Natural killer cell (primary cell): ENCODE data around the gene TMPRSS6. TPM values are rescaled to one million over a fixed set of nuclear protein-coding genes. Genes with fewer than 3 reads are reported as not detected.

Experiments used
- ATAC-seq, 3 donors: fragments of 150-1000 bp in 2 of 3; fragments of 200-7000 bp in 1 of 3; cut with Tn5 transposase; 1 replicate in 1 of 3; 2 replicates in 2 of 3; pipeline ENCODE4 v1.10.0; 2021; ENCODE audit warnings: mild to moderate bottlenecking in 2 of 3, moderate library complexity in 2 of 3
- DNase-seq, 2 donors: peaks; one replicate each; pipeline versions ENCODE4 v3.0.0 to v3.0.0-alpha.2; 2013 to 2021; ENCODE audit warnings: mixed read lengths in 1 of 2
- H3K27ac ChIP-seq: one replicate; pipeline ENCODE4 v1.5.1; 2013; ENCODE audit warnings: mild to moderate bottlenecking, low read length
- H3K27me3 ChIP-seq: one replicate; pipeline ENCODE4 v1.6.1; 2013; ENCODE audit warnings: low read length; ENCODE audit not compliant: control insufficient read depth, insufficient read depth
- H3K36me3 ChIP-seq: one replicate; pipeline ENCODE4 v1.6.1; 2013; ENCODE audit warnings: low read length; ENCODE audit not compliant: control insufficient read depth, insufficient read depth
- H3K4me1 ChIP-seq: one replicate; pipeline ENCODE4 v1.6.1; 2013; ENCODE audit warnings: low read length; ENCODE audit not compliant: control insufficient read depth, insufficient read depth
- H3K4me3 ChIP-seq: one replicate; pipeline ENCODE4 v1.5.1; 2013; ENCODE audit warnings: low read length
- H3K9me3 ChIP-seq: one replicate; pipeline ENCODE4 v1.6.1; 2013; ENCODE audit warnings: low read length; ENCODE audit not compliant: control insufficient read depth, insufficient read depth
- H3K27ac Mint-ChIP-seq, 2 donors: one replicate each; pipeline ENCODE4 v1.8.0; 2022; ENCODE audit warnings: mild to moderate bottlenecking in 2 of 2, mixed read lengths in 2 of 2, moderate library complexity in 1 of 2
- H3K27me3 Mint-ChIP-seq, 2 donors: one replicate each; pipeline ENCODE4 v1.8.0; 2022; ENCODE audit warnings: low read depth in 2 of 2, mixed read lengths in 2 of 2
- H3K36me3 Mint-ChIP-seq: one replicate; pipeline ENCODE4 v1.8.0; 2022; ENCODE audit warnings: mixed read lengths
- H3K4me1 Mint-ChIP-seq, 2 donors: one replicate each; pipeline ENCODE4 v1.8.0; 2022; ENCODE audit warnings: mixed read lengths in 2 of 2
- H3K4me3 Mint-ChIP-seq: one replicate; pipeline ENCODE4 v1.8.0; 2022; ENCODE audit warnings: mild to moderate bottlenecking, moderate library complexity, mixed read lengths
- H3K9me3 Mint-ChIP-seq, 2 donors: one replicate each; pipeline ENCODE4 v1.8.0; 2022; ENCODE audit warnings: mixed read lengths in 2 of 2
- CTCF ChIP-seq: fragments of 200-600 bp; IDR thresholded peaks from one replicate; pipeline ENCODE4 v1.8.0; 2022; ENCODE audit warnings: antibody characterized with exemption
- WGBS: methylation state at CpG from one replicate; pipeline ENCODE4 v1.1.7; 2013; ENCODE audit warnings: missing lambda C conversion rate; ENCODE audit not compliant: insufficient coverage; 5-methylcytosine and 5-hydroxymethylcytosine counted together
- intact Hi-C: fragments of 100-400 bp; cut with micrococcal nuclease; formaldehyde crosslinking; loops from one replicate; pipeline ENCODE4 v1.14.2; 2022
- total RNA-seq, 4 donors: library from RNA; stranded (reverse); fragments of 120-200 nt in 1 of 4; gene quantifications; one replicate each; pipeline versions ENCODE4 v1.2.3 to v1.2.4, GENCODE V29; 2013 to 2022

Gene TMPRSS6
- total RNA-seq, 3 donors from 2014 or later (not counting 1 experiment from before 2014, with no cell fraction given) = 1.1 to 4.7 (median 3.4) TPM

DNA sequence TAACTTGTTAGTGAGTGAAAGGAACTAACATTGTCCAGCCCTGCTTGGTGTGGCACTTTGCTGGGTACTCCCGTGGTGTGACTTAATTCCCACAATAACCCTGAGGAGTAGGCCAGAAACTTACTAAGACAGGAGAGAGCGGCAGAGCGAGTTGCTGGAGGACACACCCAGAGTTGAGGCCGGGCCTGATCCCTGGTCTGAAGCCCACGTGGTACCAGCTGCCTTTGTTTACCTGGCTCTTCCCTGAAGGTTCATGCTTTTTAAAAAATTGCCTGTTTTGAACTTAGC is 89.4 kb downstream of the TMPRSS6 start:
- peak overlapping the region; percentile 57 to 89 for H3K27ac Mint-ChIP-seq
- ATAC-seq (peak in 2 of 3 donors; percentile 1 to 8), DNase-seq (peak in 1 of 2 donors; percentile 22)
- peaks cover 33% of the 10 kb centered on the region for H3K4me1 ChIP-seq
- H3K9me3 ChIP-seq = no peaks in the 10 kb centered on the region
- no peaks in the 10 kb centered on the region for H3K9me3 Mint-ChIP-seq
- H3K4me3 Mint-ChIP-seq = peak overlapping the region; percentile 90
- H3K4me3 ChIP-seq = peak overlapping the region; percentile 84
- H3K27me3 ChIP-seq = no peaks in the 10 kb centered on the region
- 6% methylated on average over 5 of the region's 5 CpGs for WGBS
- H3K36me3 ChIP-seq = peaks cover 6% of the 10 kb centered on the region
- peak overlapping the region; percentile 30 for H3K27ac ChIP-seq
- intact Hi-C loops = no loop called here
- no peak for TF ChIP-seq CTCF
- H3K4me1 Mint-ChIP-seq = peaks cover 12 to 31% of the 10 kb centered on the region in 2 donors
- no peaks in the 10 kb centered on the region for H3K36me3 Mint-ChIP-seq
- H3K27me3 Mint-ChIP-seq = no peaks in the 10 kb centered on the region

- Histone ChIP-seq H3K36me3 (peaks cover under 1% of the 10 kb centered on the region), H3K9me3 (no peaks in the 10 kb centered on the region), H3K27me3 (no peaks in the 10 kb centered on the region), H3K4me1 (peaks cover 33% of the 10 kb centered on the region), H3K27ac (peak within 1 kb of the TSS; percentile 30), H3K4me3 (peak within 1 kb of the TSS; percentile 84)
- H3K36me3 Mint-ChIP-seq = no peaks in the 10 kb centered on the region
- H3K4me1 Mint-ChIP-seq = peaks cover 12 to 25% of the 10 kb centered on the region in 2 donors
- peak within 1 kb of the TSS; percentile 90 for H3K4me3 Mint-ChIP-seq
- intact Hi-C loops = no loop called here
- H3K27ac Mint-ChIP-seq = peak within 1 kb of the TSS; percentile 57 to 89
- no peak for TF ChIP-seq CTCF
- ATAC-seq (peak; percentile 78 to 80 (median 79)), DNase-seq (peak; percentile 44 to 66)
- H3K9me3 Mint-ChIP-seq = no peaks in the 10 kb centered on the region
- under 1% methylated on average over 107 of the region's 107 CpGs for WGBS
- H3K27me3 Mint-ChIP-seq = no peaks in the 10 kb centered on the region
These were observed 90.0 kb downstream of the TMPRSS6 start, which contains the start of the genes MPST and TST for GRCh38 chr22:37019309-37020191. TSS of gene MPST (plus strand) at chr22:37019742. CDS start at chr22:37019837, 95 bp downstream. TSS of gene TST (minus strand) at chr22:37019447. CDS start at chr22:37018732, 715 bp downstream.

DNA sequence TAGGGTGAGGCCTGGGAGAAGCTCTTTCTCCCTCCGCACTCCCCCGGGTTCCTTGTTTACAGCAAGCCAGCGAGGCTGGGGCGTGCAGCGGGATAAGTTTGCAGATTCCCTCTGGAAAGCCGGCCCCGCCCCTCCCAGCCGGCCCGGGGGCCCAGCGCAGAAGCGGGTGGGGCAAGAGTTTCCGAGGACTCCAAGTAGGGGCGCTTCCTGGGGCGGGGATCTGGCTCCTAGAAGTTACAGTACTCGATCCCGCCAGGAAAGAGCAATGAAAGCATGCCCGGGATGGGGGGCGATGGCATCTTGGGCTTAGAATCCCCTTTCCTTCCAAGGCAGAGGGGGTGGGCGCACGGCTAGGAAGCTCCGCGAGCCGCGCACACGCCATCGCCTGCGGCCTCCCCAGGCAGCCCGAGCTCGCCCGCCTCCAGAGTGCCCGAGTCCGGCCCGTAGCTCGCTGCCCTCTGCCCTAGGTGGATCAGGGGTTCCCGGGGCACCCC is 90.7 kb downstream of the TMPRSS6 start:
- Histone ChIP-seq H3K9me3 (no peaks in the 10 kb centered on the region), H3K36me3 (no peaks in the 10 kb centered on the region), H3K4me1 (peaks cover 33% of the 10 kb centered on the region), H3K27ac (no peak overlapping the region), H3K27me3 (no peaks in the 10 kb centered on the region), H3K4me3 (peak overlapping the region; percentile 50)
- intact Hi-C loops = no loop called here
- no peaks in the 10 kb centered on the region for H3K9me3 Mint-ChIP-seq
- peak overlapping the region in 1 of 2 donors; percentile 62 for H3K27ac Mint-ChIP-seq
- H3K27me3 Mint-ChIP-seq = no peaks in the 10 kb centered on the region
- WGBS = 8% methylated on average over 35 of the region's 35 CpGs
- peaks cover 12 to 25% of the 10 kb centered on the region in 2 donors for H3K4me1 Mint-ChIP-seq
- no peak for TF ChIP-seq CTCF
- DNase-seq (peak in 1 of 2 donors; percentile 9), ATAC-seq (peak in 2 of 3 donors; percentile 28 to 32)
- peak overlapping the region; percentile 85 for H3K4me3 Mint-ChIP-seq
- no peaks in the 10 kb centered on the region for H3K36me3 Mint-ChIP-seq
